NCI-H2196 (cell line): ENCODE results near the gene RTEL1.

Experiments used
- DNase-seq: peaks from one replicate; lab custom pipeline; 2025; ENCODE audit not compliant: unreplicated experiment; lab: John Stamatoyannopoulos, UW

Gene RTEL1

GRCh38 chr20:63698739-63699465 lies 40.8 kb downstream of the RTEL1 start:
- no peak for DNase-seq

DNA sequence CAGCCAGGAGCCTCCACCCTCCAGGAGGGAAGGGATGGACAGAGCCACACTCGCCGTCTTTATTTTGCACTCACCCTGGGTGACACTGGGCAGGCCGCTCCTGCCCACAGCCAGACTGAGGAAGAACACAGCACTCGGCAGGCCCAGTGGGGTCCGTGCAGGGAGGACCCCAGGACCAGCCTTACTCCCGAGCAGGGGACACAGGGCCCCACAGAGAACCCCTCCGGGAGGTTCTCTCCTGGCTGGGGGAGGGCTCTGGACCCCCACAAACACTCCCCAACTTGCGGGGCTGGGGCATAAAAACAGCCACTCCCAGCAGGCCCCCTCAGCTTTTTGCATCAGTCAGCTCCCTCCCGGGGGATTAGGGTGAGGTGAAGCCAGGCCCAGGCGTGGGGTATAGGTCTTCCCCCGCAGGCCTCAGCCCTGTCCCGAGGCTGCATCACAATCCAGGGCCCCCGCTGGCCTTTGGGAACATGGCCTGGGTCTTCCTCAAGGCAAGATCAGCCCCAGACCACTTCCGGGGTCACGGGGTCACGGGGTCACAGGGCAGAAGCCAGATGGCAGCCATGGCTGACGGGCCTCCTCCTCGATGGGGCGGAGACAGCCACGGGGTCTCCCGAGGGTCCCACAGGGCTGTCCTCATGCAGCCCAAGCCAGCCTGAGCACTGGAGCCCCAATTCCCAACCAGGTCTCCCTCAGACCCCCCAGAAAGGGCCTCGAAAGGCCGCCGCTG lies 41.5 kb downstream of the RTEL1 start:
- no peak for DNase-seq

GRCh38 chr20:63700199-63701050 lies 42.3 kb downstream of the RTEL1 start:
- DNase-seq = no peak

DNA sequence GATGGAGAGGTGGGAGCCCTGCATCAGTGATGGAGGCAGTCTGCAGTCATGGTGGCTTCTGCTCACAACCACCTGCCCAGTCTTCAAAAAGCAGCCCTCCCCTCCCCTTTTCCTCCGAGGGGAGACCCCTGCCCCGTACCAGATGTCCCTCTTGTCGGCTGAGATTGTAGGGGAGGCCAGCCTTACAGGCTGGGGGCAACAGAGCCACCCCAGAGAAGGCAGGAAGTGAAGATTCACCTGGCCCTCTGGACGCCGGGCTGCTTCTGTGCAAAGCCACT lies 42.9 kb downstream of the RTEL1 start:
- no peak for DNase-seq

DNA sequence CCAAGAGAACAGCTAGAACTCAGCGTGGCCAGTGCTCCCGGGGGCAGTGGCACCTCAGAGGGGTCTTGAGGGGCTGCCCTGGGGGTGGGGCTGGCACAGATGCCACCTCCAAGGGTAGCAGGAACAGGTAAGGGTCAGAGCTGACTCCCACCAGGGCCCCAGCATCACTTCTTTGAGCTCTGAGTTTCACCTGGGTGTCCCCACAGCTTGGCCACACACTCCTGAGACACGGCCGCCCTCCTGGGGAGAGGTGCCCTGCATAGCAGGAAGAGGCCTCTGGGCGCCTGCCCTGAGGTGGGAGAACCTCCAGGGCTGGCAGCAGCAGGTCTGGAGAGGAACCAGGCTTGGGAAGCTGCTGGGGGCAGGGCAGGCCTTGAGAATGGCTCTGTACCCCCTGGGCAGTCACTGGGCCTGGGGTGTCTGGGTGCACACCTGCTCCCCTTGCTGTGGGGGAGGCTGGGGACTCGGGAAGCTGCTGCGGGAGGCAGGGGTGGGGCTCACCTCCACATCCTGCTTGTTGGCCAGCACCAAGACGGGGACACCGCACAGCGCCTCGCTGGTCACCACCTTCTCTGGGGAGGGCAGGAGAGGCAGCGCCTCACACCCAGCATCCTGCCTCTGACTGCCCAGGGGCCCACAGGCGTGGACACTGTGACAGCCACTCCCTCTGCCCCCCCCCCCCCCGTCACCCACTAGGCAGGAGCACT lies 43.4 kb downstream of the RTEL1 start:
- no peak for DNase-seq

- no peak for DNase-seq
These were observed 44.0 kb downstream of the RTEL1 start for GRCh38 chr20:63702036-63702665.

- no peak for DNase-seq
These were observed 44.8 kb downstream of the RTEL1 start for GRCh38 chr20:63702751-63703470.

- no peak for DNase-seq
These were observed 45.4 kb downstream of the RTEL1 start for GRCh38 chr20:63703471-63703975.

- no peak for DNase-seq
These were observed 46.0 kb downstream of the RTEL1 start for GRCh38 chr20:63703976-63704748.

- DNase-seq = no peak
These were observed 46.6 kb downstream of the RTEL1 start for GRCh38 chr20:63704749-63705117.

- no peak for DNase-seq
These were observed 47.3 kb downstream of the RTEL1 start for GRCh38 chr20:63705232-63706026.

DNA sequence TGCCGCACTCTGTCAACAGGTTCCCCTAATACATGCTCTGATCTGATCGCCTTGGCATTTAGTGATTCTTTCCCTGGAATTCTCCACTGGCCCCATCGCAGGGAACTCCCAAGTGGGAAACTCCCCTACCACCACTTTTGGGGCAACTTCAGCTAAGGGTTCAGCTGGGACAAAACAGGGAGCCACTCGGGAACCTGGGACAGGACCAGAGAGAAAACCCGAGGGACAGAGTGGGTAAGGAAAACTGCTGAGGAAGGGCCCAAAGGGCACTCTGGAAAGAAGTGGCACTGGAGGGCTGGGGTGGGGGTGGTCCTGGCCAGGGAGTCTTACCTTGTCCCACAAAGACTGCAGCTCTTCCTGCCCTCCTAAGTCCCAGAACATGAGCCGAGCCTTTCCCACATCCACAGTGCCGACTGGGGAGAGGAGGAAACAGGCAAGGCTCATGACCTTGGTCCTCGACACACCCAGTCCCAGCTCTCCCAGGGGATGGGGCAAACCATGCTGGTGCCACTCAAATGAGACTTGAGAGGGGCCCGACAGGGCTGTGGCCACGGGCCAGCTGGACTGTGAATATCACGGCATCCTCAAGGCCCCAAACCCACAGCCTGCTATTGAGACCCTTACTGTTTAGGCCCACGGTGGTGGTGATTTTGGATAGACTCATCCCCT lies 48.0 kb downstream of the RTEL1 start:
- no peak for DNase-seq

GRCh38 chr20:63706852-63707557 lies 48.9 kb downstream of the RTEL1 start:
- DNase-seq = peak; percentile 57

GRCh38 chr20:63707558-63708300 lies 49.6 kb downstream of the RTEL1 start, which contains the start of the genes ARFRP1 and ZGPAT:
ARFRP1 (minus strand) TSS chr20:63707976; CDS start chr20:63707091, 885 bp downstream.
ZGPAT (plus strand) TSS chr20:63708039; CDS start chr20:63708581, 542 bp downstream.
- DNase-seq = peak; percentile 93

GRCh38 chr20:63708301-63709148 lies 50.4 kb downstream of the RTEL1 start:
- no peak for DNase-seq
